Daoy (cell line): ENCODE data around the gene RYR2. TPM values are rescaled to one million over a fixed set of nuclear protein-coding genes. Genes with fewer than 3 reads are reported as not detected.
"Not testable (repeated sequence)": the region's sequence is repeated elsewhere in the genome, so short reads cannot be mapped to it uniquely, and the experiment has no call there.

Experiments
- DNase-seq: peaks from one replicate; pipeline ENCODE4 v3.0.0-alpha.2; 2015; ENCODE audit warnings: low read depth
- total RNA-seq: library from RNA; depleted of rRNA; stranded (reverse); fragments of >200 nt; shearing (Covaris generic); gene quantifications from 2 replicates; pipeline ENCODE4 v1.2.3, GENCODE V29; 2014

The RYR2 gene
- total RNA-seq, 1 experiment from 2014 or later: 1.1 TPM

DNA sequence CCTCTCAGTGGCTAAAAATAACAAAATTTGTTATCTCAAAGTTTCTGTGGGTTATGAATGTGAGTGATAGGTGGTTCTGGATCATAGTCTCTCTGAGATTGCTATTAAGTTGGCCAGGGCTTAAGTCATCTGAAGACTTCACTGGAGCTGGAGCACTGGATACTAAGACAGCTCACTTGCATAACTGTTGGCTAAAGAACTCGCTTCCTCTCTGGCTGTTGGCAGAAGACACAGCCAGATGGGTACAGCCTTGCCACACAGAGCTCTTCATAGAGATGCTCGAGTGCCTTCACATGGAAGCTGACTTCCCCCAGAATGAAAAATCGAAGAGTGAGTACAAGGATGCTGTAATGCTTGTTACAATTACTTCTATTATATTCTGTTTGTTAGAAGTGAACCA, 514.9 kb downstream of the RYR2 start:
- DNase-seq: no peak

- DNase-seq: peak; percentile 33
Observed at GRCh38 chr1:237562242-237562823, 520.3 kb downstream of the RYR2 start.

DNA sequence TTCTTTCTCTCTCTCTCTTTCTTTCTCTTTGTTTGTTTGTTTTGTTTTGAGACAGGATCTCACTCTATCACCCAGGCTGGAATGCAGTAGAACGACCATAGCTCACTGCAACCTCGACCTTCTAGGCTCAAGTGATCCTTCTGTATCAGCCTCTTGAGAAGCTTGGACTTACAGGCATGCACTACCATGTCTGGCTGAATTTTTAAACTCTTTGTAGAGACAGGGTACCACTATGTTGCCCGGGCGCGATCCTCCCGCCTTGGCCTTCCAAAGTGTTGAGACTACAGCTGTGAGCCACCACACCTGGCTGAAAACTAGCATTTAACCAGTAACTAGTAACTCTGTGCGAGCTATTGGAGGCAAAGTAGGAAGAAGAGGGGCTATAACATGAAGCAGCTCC, 523.3 kb downstream of the RYR2 start:
- no peak for DNase-seq

- no peak for DNase-seq
Observed at GRCh38 chr1:237566581-237566980, 524.6 kb downstream of the RYR2 start.

DNA sequence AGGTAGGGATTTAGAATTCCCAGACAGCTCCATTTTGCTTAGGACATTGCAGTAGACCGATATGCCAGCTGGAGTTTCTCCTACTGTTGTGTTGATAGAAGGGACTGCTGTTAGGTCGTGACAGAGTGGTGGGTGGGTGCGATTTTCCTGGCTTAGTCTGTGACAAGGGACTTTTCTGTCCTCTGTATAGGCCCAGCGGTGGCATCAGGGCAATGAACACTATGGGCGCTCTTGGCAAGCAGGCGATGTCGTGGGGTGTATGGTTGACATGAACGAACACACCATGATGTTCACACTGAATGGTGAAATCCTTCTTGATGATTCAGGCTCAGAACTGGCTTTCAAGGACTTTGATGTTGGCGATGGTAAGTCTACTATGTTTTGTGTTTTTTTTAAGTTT, 527.0 kb downstream of the RYR2 start:
- no peak for DNase-seq

GRCh38 chr1:237570530-237570929, 528.5 kb downstream of the RYR2 start:
- DNase-seq: no peak

GRCh38 chr1:237574536-237574935, 532.6 kb downstream of the RYR2 start:
- no peak for DNase-seq

GRCh38 chr1:237578540-237578939, 536.6 kb downstream of the RYR2 start:
- DNase-seq: no peak

- DNase-seq: no peak
Observed at GRCh38 chr1:237580726-237581125, 538.7 kb downstream of the RYR2 start.

DNA sequence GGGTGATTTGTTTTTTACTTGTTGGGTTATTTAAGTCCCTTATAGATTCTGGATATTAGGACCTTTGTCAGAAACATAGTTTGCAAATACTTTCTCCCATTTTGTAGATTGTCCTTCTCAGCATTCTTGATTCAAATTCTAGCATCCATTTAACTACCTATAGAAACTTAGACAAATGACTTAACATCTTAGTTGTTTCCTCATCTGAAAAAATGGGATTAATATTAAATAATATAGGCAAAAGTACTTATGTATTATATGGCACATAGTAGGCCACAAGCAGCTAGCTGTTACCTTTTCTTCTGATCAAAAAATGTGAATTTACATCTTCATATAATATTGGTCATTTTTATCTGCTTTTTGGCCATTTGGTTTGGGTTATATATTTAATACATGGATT, 541.3 kb downstream of the RYR2 start:
- DNase-seq: no peak

DNA sequence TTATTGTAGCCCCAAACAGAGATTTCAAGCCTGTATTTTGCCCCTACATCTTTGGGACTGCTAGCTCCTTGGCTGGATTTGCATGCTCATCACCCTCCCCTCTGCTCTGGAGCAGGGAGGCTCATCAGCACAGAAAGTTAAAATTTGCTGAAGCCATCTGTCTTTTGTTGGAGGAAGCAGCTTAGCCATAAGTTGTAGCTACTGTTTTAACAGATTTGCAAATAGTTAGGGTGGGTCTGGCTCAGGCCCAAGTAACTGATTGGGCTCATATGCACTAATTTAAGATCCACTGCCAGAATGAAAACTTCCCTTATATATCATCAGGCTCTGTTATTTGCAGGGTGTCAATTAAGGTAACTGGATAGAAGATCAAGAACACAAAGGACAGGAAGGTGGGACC, 541.8 kb downstream of the RYR2 start:
- DNase-seq: no peak

- DNase-seq: peak; percentile 13
Observed at GRCh38 chr1:237590386-237590785, 548.4 kb downstream of the RYR2 start.

DNA sequence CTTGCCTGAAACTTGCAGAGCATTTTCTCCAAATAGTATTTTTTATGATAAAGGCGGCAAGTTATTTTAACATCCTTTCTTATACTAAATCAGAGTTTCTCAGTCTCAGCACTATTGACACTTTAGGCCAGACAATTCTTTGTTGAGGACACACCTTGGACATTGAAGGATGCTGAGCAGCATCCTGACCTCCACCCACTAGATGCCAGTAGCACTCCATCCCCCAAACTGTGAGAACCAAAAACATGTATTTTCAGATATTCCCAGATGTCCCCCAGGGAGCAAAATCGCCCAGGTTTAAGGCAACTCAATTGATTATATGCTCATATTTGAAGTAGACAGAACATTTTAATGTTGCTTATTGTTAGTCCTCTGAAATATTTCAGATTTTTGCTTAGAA, 549.4 kb downstream of the RYR2 start:
- DNase-seq: no peak

DNA sequence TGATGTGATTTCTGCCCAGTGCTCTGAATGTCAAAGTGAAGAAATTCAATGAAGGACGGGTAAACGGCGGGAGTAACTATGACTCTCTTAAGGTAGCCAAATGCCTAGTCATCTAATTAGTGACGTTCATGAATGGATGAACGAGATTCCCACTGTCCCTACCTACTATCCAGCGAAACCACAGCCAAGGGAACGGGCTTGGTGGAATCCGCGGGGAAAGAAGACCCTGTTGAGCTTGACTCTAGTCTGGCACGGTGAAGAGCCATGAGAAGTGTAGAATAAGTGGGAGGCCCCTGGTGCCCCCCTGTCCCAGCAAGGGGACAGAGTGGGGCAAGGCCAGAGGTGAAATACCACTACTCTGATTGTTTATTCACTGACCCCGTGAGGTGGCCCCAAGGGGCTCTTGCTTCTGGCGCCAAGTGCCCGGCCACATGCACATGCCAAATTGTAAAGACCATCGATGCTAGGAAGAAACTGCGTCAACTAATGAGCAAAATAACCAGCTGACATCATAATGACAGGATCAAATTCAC, 561.1 kb downstream of the RYR2 start:
- not testable (repeated sequence) for DNase-seq

GRCh38 chr1:237608433-237608832, 566.4 kb downstream of the RYR2 start:
- no peak for DNase-seq

DNA sequence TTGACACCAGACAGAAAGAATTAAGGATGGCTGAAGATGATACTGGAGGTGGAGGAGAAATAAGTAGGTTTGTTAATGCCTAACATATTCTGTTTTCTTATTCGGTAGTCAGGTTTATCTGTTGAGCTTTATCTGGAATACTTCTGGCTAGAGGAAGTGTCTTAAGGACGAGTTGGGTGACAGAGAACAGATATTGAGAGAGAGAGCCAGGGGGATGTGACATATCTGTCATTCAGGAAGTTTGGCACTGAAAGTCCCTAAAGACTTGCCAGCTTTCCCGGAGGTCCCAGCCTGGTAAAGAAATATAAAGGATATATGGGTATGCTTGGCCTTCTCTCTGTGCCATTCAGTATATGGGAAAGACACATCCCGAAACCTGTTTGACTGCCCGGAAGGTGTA, 568.2 kb downstream of the RYR2 start:
- no peak for DNase-seq

DNA sequence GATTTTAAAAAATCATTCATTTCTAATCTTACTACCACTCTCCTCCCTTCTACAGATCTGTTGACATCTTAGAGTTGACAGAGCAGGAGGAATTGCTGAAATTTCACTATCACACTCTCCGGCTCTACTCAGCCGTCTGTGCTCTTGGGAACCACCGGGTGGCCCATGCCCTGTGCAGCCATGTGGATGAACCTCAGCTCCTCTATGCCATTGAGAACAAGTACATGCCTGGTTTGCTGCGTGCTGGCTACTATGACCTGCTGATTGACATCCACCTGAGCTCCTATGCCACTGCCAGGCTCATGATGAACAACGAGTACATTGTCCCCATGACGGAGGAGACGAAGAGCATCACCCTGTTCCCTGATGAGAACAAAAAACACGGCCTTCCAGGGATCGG, 572.0 kb downstream of the RYR2 start:
- DNase-seq: no peak

DNA sequence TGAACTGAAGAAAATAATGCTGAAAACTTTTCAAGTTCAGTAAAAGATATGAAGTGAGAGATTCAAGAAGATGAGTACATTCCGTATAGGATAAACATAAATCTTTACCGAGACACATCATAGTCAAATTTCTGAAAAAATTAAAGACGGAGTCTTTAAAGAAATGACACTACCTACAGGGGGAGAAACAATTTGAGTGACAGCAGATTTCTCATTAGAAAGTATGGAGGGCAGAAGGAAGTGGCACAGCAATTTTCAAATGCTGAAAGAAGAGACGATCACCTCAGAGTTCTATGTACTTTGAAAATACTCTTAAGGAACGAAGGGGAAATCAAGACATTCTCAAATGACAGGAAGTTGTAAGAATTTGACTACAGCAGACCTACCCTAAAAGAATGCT, 577.6 kb downstream of the RYR2 start:
- DNase-seq: no peak

DNA sequence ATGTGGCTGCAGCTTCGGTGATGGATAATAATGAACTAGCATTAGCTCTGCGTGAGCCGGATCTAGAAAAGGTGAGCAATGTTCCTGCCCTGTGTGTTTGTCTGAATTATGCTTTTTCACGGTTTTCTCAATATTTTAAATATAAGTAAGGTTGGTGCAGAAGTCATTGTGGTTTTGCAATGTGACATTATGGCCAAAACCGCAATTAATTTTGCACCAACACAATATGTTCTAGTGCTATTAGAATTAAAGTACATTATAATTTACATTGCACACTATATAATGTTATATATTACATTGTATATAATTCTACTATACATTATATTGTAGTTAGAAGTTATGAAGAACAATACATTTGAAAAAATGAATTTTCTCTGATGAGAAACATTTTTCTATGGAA, 592.9 kb downstream of the RYR2 start:
- DNase-seq: no peak

- no peak for DNase-seq
Observed at GRCh38 chr1:237638555-237638954, 596.6 kb downstream of the RYR2 start.

DNA sequence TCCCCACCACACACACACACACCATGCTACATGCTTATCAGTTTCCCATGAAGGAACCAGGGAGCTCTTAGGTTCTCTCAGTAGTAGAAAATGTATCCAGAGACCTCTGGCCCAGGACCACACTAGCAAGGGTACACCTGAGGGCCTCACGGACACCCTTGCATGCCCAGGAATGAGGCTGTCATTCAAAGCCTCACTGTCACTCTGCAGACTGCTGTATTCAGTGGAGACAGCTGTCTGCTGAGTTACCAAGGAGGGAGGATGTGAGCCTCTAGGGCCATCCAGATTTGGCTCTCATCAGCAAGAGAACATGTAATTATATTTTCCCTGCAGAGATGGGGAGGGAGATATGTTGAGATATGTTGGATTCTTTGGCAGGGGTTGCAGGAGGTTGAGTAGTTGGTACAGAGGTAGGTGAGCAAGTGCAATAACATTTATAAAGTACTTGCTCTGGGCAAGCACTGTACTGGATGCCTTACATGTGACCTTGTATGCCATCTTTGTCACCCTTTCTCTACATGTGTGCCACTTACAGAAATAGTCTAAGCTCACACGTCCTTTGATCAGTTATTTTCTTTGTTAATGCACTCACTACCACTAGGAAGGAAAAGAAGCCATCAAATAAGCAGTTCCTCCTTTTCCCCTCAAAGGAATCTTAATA, 598.2 kb downstream of the RYR2 start:
- DNase-seq: no peak

DNA sequence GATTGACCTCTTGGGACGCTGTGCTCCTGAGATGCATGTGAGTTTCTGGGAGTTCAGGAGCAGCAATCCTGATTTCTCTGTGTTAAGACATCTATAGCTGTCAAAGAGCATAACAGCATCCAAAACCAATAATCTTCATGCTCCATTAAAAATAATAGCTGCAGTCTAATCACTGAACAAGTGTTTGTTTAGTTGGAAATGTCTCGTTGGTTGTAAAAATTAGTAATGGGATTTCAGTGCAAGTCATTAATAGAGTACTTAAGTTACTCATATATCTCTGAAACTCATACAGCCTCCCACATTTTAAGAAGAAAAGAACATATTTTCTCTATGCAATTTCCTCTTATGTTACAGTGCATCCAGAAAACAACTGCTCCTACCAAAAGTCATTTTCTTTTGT, 599.0 kb downstream of the RYR2 start:
- no peak for DNase-seq

- no peak for DNase-seq
Observed at GRCh38 chr1:237650809-237651208, 608.8 kb downstream of the RYR2 start.

GRCh38 chr1:237655778-237656177, 613.8 kb downstream of the RYR2 start:
- no peak for DNase-seq
